Neuronal stem cell (in vitro differentiated cells): Measurements from ENCODE around the gene VASP.

Source experiments
- DNase-seq: peaks from one replicate; pipeline ENCODE4 v3.0.0-alpha.2; 2013; ENCODE audit warnings: low spot score
- H2AFZ ChIP-seq: one replicate; pipeline ENCODE4 v1.6.1; 2013; ENCODE audit warnings: mild to moderate bottlenecking, low read length, inconsistent platforms
- H2AK5ac ChIP-seq: 2 replicates; pipeline ENCODE4 v1.6.1; 2013; ENCODE audit warnings: low read depth, mild to moderate bottlenecking, inconsistent platforms, low read length, moderate library complexity, mixed read lengths
- H2BK120ac ChIP-seq: 2 replicates; pipeline ENCODE4 v1.6.1; 2013; ENCODE audit warnings: low read depth, mild to moderate bottlenecking, inconsistent platforms, low read length, moderate library complexity, mixed read lengths
- H2BK12ac ChIP-seq: one replicate; pipeline ENCODE4 v1.6.1; 2013; ENCODE audit warnings: low read length, inconsistent platforms
- H2BK15ac ChIP-seq: 2 replicates; pipeline ENCODE4 v1.6.1; 2013; ENCODE audit warnings: mild to moderate bottlenecking, low read length, inconsistent platforms, mixed read lengths
- H2BK5ac ChIP-seq: one replicate; pipeline ENCODE4 v1.6.1; 2013; ENCODE audit warnings: inconsistent platforms, mild to moderate bottlenecking, low read length, moderate library complexity
- H3K14ac ChIP-seq: one replicate; pipeline ENCODE4 v1.6.1; 2013; ENCODE audit warnings: low read length, inconsistent platforms
- H3K18ac ChIP-seq: 2 replicates; pipeline ENCODE4 v1.6.1; 2013; ENCODE audit warnings: low read length, inconsistent platforms
- H3K23ac ChIP-seq: 2 replicates; pipeline ENCODE4 v1.6.1; 2013; ENCODE audit warnings: low read depth, mild to moderate bottlenecking, mixed read lengths, low read length, inconsistent platforms; ENCODE audit not compliant: poor library complexity
- H3K27ac ChIP-seq: replicated peaks from 3 replicates; pipeline ENCODE4 v1.5.1; 2013; ENCODE audit warnings: low read length, inconsistent platforms
- H3K27me3 ChIP-seq, 3 experiments: 2 replicates each; pipeline ENCODE4 v1.6.1; 2013; ENCODE audit warnings: low read length in 3 of 3, mild to moderate bottlenecking in 2 of 3, inconsistent platforms in 1 of 3, low read depth in 1 of 3, mixed read lengths in 1 of 3, moderate library complexity in 1 of 3; ENCODE audit not compliant: control insufficient read depth in 3 of 3, insufficient read depth in 3 of 3
- H3K36me3 ChIP-seq, 2 donors: replicated peaks in 1 of 2; 2 replicates each; pipeline ENCODE4 v1.6.1; 2013; ENCODE audit warnings: low read length in 2 of 2; ENCODE audit not compliant: control insufficient read depth in 2 of 2, insufficient read depth in 2 of 2
- H3K4ac ChIP-seq: 2 replicates; pipeline ENCODE4 v1.6.1; 2013; ENCODE audit warnings: inconsistent platforms, mild to moderate bottlenecking, low read length, moderate library complexity
- H3K4me1 ChIP-seq, 2 donors: 1 replicate in 1 of 2; 2 replicates in 1 of 2; pipeline ENCODE4 v1.6.1; 2013; ENCODE audit warnings: low read length in 2 of 2, low read depth in 1 of 2; ENCODE audit not compliant: control insufficient read depth in 2 of 2, insufficient read depth in 1 of 2
- H3K4me2 ChIP-seq: one replicate; pipeline ENCODE4 v1.6.1; 2013; ENCODE audit warnings: mild to moderate bottlenecking, low read length, inconsistent platforms; ENCODE audit not compliant: insufficient read depth, poor library complexity, severe bottlenecking
- H3K4me3 ChIP-seq, 2 donors: 2 replicates each; pipeline ENCODE4 v1.5.1; 2013; ENCODE audit warnings: low read length in 2 of 2, mild to moderate bottlenecking in 2 of 2, inconsistent platforms in 1 of 2, moderate library complexity in 1 of 2
- H3K79me1 ChIP-seq: one replicate; pipeline ENCODE4 v1.6.1; 2013; ENCODE audit warnings: low read depth, mild to moderate bottlenecking, inconsistent platforms, low read length, moderate library complexity
- H3K9ac ChIP-seq: one replicate; pipeline ENCODE4 v1.6.1; 2013; ENCODE audit warnings: mild to moderate bottlenecking, low read depth, low read length, inconsistent platforms; ENCODE audit not compliant: poor library complexity
- H3K9me3 ChIP-seq, 2 donors: replicated peaks in 1 of 2; 2 replicates each; pipeline versions ENCODE3 to v1.6.1; 2013; ENCODE audit warnings: low read length in 2 of 2, mild to moderate bottlenecking in 2 of 2, inconsistent platforms in 1 of 2, low read depth in 1 of 2, mixed read lengths in 1 of 2, moderate library complexity in 1 of 2; ENCODE audit not compliant: control insufficient read depth in 2 of 2, insufficient read depth in 1 of 2
- H4K8ac ChIP-seq: one replicate; pipeline ENCODE4 v1.6.1; 2013; ENCODE audit warnings: low read depth, mild to moderate bottlenecking, inconsistent platforms, low read length, moderate library complexity
- H4K91ac ChIP-seq: one replicate; pipeline ENCODE4 v1.6.1; 2013; ENCODE audit warnings: low read length, low read depth, mild to moderate bottlenecking, inconsistent platforms; ENCODE audit not compliant: poor library complexity
- WGBS, 2 donors: extraction: QIAGEN DNeasy Blood & Tissue Kit; methylation state at CpG; one replicate each; pipeline ENCODE4 v1.1.7; 2013; ENCODE audit warnings: missing lambda C conversion rate in 2 of 2, mixed read lengths in 1 of 2; ENCODE audit not compliant: insufficient read length in 2 of 2, insufficient replicate concordance in 1 of 2; ENCODE audit errors: extremely low coverage in 2 of 2; 5-methylcytosine and 5-hydroxymethylcytosine counted together

The VASP gene

GRCh38 chr19:45523642-45524256, 16.5 kb downstream of the VASP start:
- H3K14ac ChIP-seq: no peak overlapping the region
- H2BK15ac ChIP-seq: no peak overlapping the region
- H4K8ac ChIP-seq: no peak overlapping the region
- H3K18ac ChIP-seq: no peak overlapping the region
- H2BK120ac ChIP-seq: no peak overlapping the region
- no peak overlapping the region for H3K4ac ChIP-seq
- H3K4me2 ChIP-seq: no peak overlapping the region
- no peaks in the 10 kb centered on the region for H3K9me3 ChIP-seq
- H3K9ac ChIP-seq: no peak overlapping the region
- no peak overlapping the region for H3K27ac ChIP-seq
- DNase-seq: peak; percentile 87
- WGBS, 2 donors: no CpG with 5 or more reads among the region's 9 CpGs
- peaks cover 19 to 50% of the 10 kb centered on the region in 2 donors for H3K36me3 ChIP-seq
- no peak overlapping the region for H3K23ac ChIP-seq
- peaks cover 0 to 8% of the 10 kb centered on the region in 2 donors for H3K4me1 ChIP-seq
- H2AK5ac ChIP-seq: no peak overlapping the region
- H3K79me1 ChIP-seq: no peaks in the 10 kb centered on the region
- H2BK12ac ChIP-seq: no peak overlapping the region
- no peak overlapping the region for H4K91ac ChIP-seq
- H3K4me3 ChIP-seq: no peak overlapping the region
- no peak overlapping the region for H2AFZ ChIP-seq
- H2BK5ac ChIP-seq: no peak overlapping the region
- no peaks in the 10 kb centered on the region for H3K27me3 ChIP-seq

- no CpG with 5 or more reads among the region's 15 CpGs for WGBS, 2 donors
- Histone ChIP-seq H2BK120ac (no peak overlapping the region), H3K4me3 (no peak overlapping the region), H3K27me3 (peaks cover 0 to 3% (median 0%) of the 10 kb centered on the region in 3 experiments), H3K79me1 (no peaks in the 10 kb centered on the region), H2BK15ac (no peak overlapping the region), H3K4me2 (no peak overlapping the region), H3K9ac (no peak overlapping the region), H3K27ac (no peak overlapping the region), H3K18ac (no peak overlapping the region), H3K14ac (no peak overlapping the region), H2BK5ac (no peak overlapping the region), H3K4ac (no peak overlapping the region), H2AK5ac (no peak overlapping the region), H3K4me1 (peaks cover 0 to 12% of the 10 kb centered on the region in 2 donors), H3K23ac (no peak overlapping the region), H2BK12ac (no peak overlapping the region), H2AFZ (no peak overlapping the region), H4K8ac (no peak overlapping the region), H4K91ac (no peak overlapping the region), H3K9me3 (no peaks in the 10 kb centered on the region), H3K36me3 (peaks cover 19 to 50% of the 10 kb centered on the region in 2 donors)
- DNase-seq: no peak
Measured at GRCh38 chr19:45524575-45525129, 17.4 kb downstream of the VASP start.

- Histone ChIP-seq H3K9ac (no peak overlapping the region), H2AK5ac (no peak overlapping the region), H3K27ac (no peak overlapping the region), H3K27me3 (peaks cover 0 to 5% (median 0%) of the 10 kb centered on the region in 3 experiments), H3K23ac (no peak overlapping the region), H3K4me2 (no peak overlapping the region), H3K36me3 (peaks cover 12 to 40% of the 10 kb centered on the region in 2 donors), H3K4me3 (no peak overlapping the region), H2BK12ac (no peak overlapping the region), H2BK120ac (no peak overlapping the region), H3K4me1 (peaks cover 0 to 12% of the 10 kb centered on the region in 2 donors), H3K18ac (no peak overlapping the region), H3K14ac (no peak overlapping the region), H3K9me3 (peaks cover 0 to 4% of the 10 kb centered on the region in 2 donors), H3K79me1 (no peaks in the 10 kb centered on the region), H3K4ac (no peak overlapping the region), H2AFZ (no peak overlapping the region), H2BK5ac (no peak overlapping the region), H2BK15ac (no peak overlapping the region), H4K91ac (no peak overlapping the region), H4K8ac (no peak overlapping the region)
- WGBS, 2 donors: no CpG with 5 or more reads among the region's 9 CpGs
- DNase-seq: peak; percentile 68
Measured at GRCh38 chr19:45526143-45526542, 18.9 kb downstream of the VASP start.

GRCh38 chr19:45526971-45527370, 19.7 kb downstream of the VASP start:
- Histone ChIP-seq H2AFZ (no peak overlapping the region), H3K4ac (no peak overlapping the region), H3K9me3 (peaks cover under 1 to 12% of the 10 kb centered on the region in 2 donors), H3K23ac (no peak overlapping the region), H3K14ac (no peak overlapping the region), H3K36me3 (peaks cover 11 to 37% of the 10 kb centered on the region in 2 donors), H2BK5ac (no peak overlapping the region), H2AK5ac (no peak overlapping the region), H4K91ac (no peak overlapping the region), H3K4me1 (peaks cover 0 to 12% of the 10 kb centered on the region in 2 donors), H3K79me1 (no peaks in the 10 kb centered on the region), H2BK120ac (no peak overlapping the region), H3K4me2 (no peak overlapping the region), H2BK12ac (no peak overlapping the region), H3K9ac (no peak overlapping the region), H3K27ac (no peak overlapping the region), H3K18ac (no peak overlapping the region), H3K27me3 (peaks cover 0 to 5% (median 0%) of the 10 kb centered on the region in 3 experiments), H4K8ac (no peak overlapping the region), H3K4me3 (no peak overlapping the region), H2BK15ac (no peak overlapping the region)
- DNase-seq: no peak
- no CpG with 5 or more reads among the region's 4 CpGs for WGBS, 2 donors
